ENCODE measurements around the gene SLC35F4. TPM values are rescaled to one million over a fixed set of nuclear protein-coding genes. Genes with fewer than 3 reads are reported as not detected.
A peak's percentile ranks its signal among the peaks of the same experiment; 100 is the strongest.
"Not testable (repeated sequence)": the region's sequence is repeated elsewhere in the genome, so short reads cannot be mapped to it uniquely, and the experiment has no call there.

Gene SLC35F4
- total and polyA plus RNA-seq, 2 experiments from 2014 or later = 0.10 TPM; not detected in 1

- H3K4me1 ChIP-seq (ENCODE audit: low read depth) = no peaks in the 10 kb centered on the region
- no peak for TF ChIP-seq CTCF (IDR thresholded peaks at IDR 0.05; ENCODE audit: low read depth, low read length)
- no peak overlapping the region for H3K27ac ChIP-seq
- peak in 1 of 2 donors; percentile 83 for DNase-seq (ENCODE audit: low read depth in 1 of 2, low spot score in 1 of 2)
- no peaks in the 10 kb centered on the region for H3K36me3 ChIP-seq
- H3K9me3 ChIP-seq (ENCODE audit: low read depth) = no peaks in the 10 kb centered on the region
- H3K4me3 ChIP-seq = no peak overlapping the region
- H3K27me3 ChIP-seq = no peaks in the 10 kb centered on the region
Measured at GRCh38 chr14:57732463-57733285, 133.2 kb downstream of the SLC35F4 start.

GRCh38 chr14:57729208-57730187 is 136.4 kb downstream of the SLC35F4 start:
- no peak for TF ChIP-seq CTCF (IDR thresholded peaks at IDR 0.05; ENCODE audit: low read depth, low read length)
- Histone ChIP-seq H3K27me3 (no peaks in the 10 kb centered on the region), H3K4me1 (ENCODE audit: low read depth) (no peaks in the 10 kb centered on the region), H3K9me3 (ENCODE audit: low read depth) (no peaks in the 10 kb centered on the region), H3K27ac (no peak overlapping the region), H3K4me3 (no peak overlapping the region), H3K36me3 (no peaks in the 10 kb centered on the region)
- DNase-seq (ENCODE audit: low read depth in 1 of 2, low spot score in 1 of 2) = no peak

GRCh38 chr14:57725399-57726077 is 140.4 kb downstream of the SLC35F4 start:
- H3K4me3 ChIP-seq = no peak overlapping the region

GRCh38 chr14:57722141-57722540 is 143.8 kb downstream of the SLC35F4 start:
- H3K9me3 ChIP-seq (ENCODE audit: low read depth); H3K4me1 ChIP-seq (ENCODE audit: low read depth): not testable (repeated sequence)
- DNase-seq (ENCODE audit: low read depth in 1 of 2, low spot score in 1 of 2) = peak in 1 of 2 donors; percentile 10

More at GRCh38 chr14:57725399-57726077, 140.4 kb downstream of the SLC35F4 start:
- H3K27me3 ChIP-seq = no peaks in the 10 kb centered on the region
- no peaks in the 10 kb centered on the region for H3K36me3 ChIP-seq
- no peak overlapping the region for H3K27ac ChIP-seq
- peak in 1 of 2 donors; percentile 72 for DNase-seq (ENCODE audit: low read depth in 1 of 2, low spot score in 1 of 2)
- no peaks in the 10 kb centered on the region for H3K9me3 ChIP-seq (ENCODE audit: low read depth)
- H3K4me1 ChIP-seq (ENCODE audit: low read depth) = no peaks in the 10 kb centered on the region
- TF ChIP-seq CTCF (IDR thresholded peaks at IDR 0.05; ENCODE audit: low read depth, low read length) = no peak

GRCh38 chr14:57714487-57714931 is 151.4 kb downstream of the SLC35F4 start:
- no peaks in the 10 kb centered on the region for H3K36me3 ChIP-seq
- no peak overlapping the region for H3K27ac ChIP-seq
- no peak for TF ChIP-seq CTCF (IDR thresholded peaks at IDR 0.05; ENCODE audit: low read depth, low read length)
- H3K27me3 ChIP-seq = no peaks in the 10 kb centered on the region
- DNase-seq (ENCODE audit: low read depth in 1 of 2, low spot score in 1 of 2) = no peak
- no peak overlapping the region for H3K4me3 ChIP-seq
- peaks cover 5% of the 10 kb centered on the region for H3K4me1 ChIP-seq (ENCODE audit: low read depth)
- no peaks in the 10 kb centered on the region for H3K9me3 ChIP-seq (ENCODE audit: low read depth)

More at GRCh38 chr14:57722141-57722540, 143.8 kb downstream of the SLC35F4 start:
- H3K27ac ChIP-seq, H3K36me3 ChIP-seq, H3K4me3 ChIP-seq, H3K27me3 ChIP-seq: not testable (repeated sequence)
